Left ventricle myocardium inferior (tissue), 1 donor: ENCODE measurements around the gene ALDH1B1. TPM values are rescaled to one million over a fixed set of nuclear protein-coding genes. Genes with fewer than 3 reads are reported as not detected.

Source experiments
- DNase-seq: peaks from one replicate; pipeline ENCODE4 v3.0.0-alpha.2; 2020
- H3K27ac ChIP-seq: fragments of 200-600 bp; replicated peaks from 2 replicates; pipeline ENCODE4 v1.8.0; 2021
- H3K27me3 ChIP-seq: fragments of 200-600 bp; 2 replicates; pipeline ENCODE4 v1.8.0; 2021; ENCODE audit warnings: low read depth
- H3K36me3 ChIP-seq: fragments of 200-600 bp; 2 replicates; pipeline ENCODE4 v1.8.0; 2021
- H3K4me1 ChIP-seq: fragments of 200-600 bp; 2 replicates; pipeline ENCODE4 v1.8.0; 2021
- H3K4me3 ChIP-seq: fragments of 200-600 bp; 2 replicates; pipeline ENCODE4 v1.8.0; 2021; ENCODE audit warnings: mild to moderate bottlenecking, moderate library complexity
- H3K9me3 ChIP-seq: fragments of 200-600 bp; replicated peaks from 2 replicates; pipeline ENCODE4 v1.8.0; 2021
- CTCF ChIP-seq: fragments of 200-600 bp; IDR thresholded peaks from 2 replicates; pipeline ENCODE4 v1.8.0; 2021; ENCODE audit warnings: antibody characterized with exemption, mild to moderate bottlenecking, borderline replicate concordance
- intact Hi-C: fragments of 100-400 bp; cut with micrococcal nuclease; formaldehyde crosslinking; loops from one replicate; pipeline ENCODE4 v1.11.0; 2022
- total RNA-seq: library from RNA; stranded (reverse); fragmentation: NEBNext Ultra II Directional; extraction: Animal tissue kit (Norgen Biotek cat#: 25700); gene quantifications from one replicate; pipeline ENCODE4 v1.2.1, GENCODE V29; 2021
- donor health status: DM: no; HTN: yes; CAD: no; lungs with severe emphysema.

ALDH1B1 gene
- total RNA-seq, 1 donor from 2014 or later, result 21.6 TPM

DNA sequence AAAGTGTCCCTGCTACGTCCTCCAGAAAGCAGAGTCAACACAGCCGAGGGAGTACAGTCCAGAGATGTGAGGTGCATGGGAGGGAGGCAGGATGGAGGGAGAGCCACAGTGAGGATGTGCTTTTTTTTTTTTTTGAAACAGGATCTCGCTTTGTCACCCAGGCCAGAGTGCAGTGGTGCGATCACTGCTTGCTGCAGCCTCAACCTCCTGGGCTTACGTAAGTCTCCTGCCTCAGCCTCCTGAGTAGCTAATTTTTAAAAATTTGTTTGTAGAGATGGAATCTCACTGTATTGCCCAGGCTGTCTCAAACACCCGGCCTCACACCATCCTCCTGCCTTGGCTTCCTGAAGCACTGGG, 33.2 kb upstream of the ALDH1B1 start:
- H3K36me3 ChIP-seq, result no peaks in the 10 kb centered on the region
- peaks cover 1% of the 10 kb centered on the region for H3K27me3 ChIP-seq
- no peak for DNase-seq
- H3K27ac ChIP-seq, result no peak overlapping the region
- no peak for TF ChIP-seq CTCF
- H3K4me3 ChIP-seq, result no peak overlapping the region
- intact Hi-C loops, result no loop called here
- no peaks in the 10 kb centered on the region for H3K9me3 ChIP-seq
- no peaks in the 10 kb centered on the region for H3K4me1 ChIP-seq

- TF ChIP-seq CTCF, result no peak
- Histone ChIP-seq H3K9me3 (no peaks in the 10 kb centered on the region), H3K4me1 (no peaks in the 10 kb centered on the region), H3K27me3 (peaks cover 4% of the 10 kb centered on the region), H3K27ac (no peak overlapping the region), H3K36me3 (no peaks in the 10 kb centered on the region), H3K4me3 (no peak overlapping the region)
- intact Hi-C loops, result no loop called here
- DNase-seq, result no peak
These were observed 32.7 kb upstream of the ALDH1B1 start for GRCh38 chr9:38359689-38360385.

- no peak for TF ChIP-seq CTCF
- H3K27ac ChIP-seq, result no peak overlapping the region
- H3K4me1 ChIP-seq, result no peaks in the 10 kb centered on the region
- no peaks in the 10 kb centered on the region for H3K36me3 ChIP-seq
- H3K27me3 ChIP-seq, result peaks cover 4% of the 10 kb centered on the region
- DNase-seq, result no peak
- intact Hi-C loops, result no loop called here
- no peaks in the 10 kb centered on the region for H3K9me3 ChIP-seq
- no peak overlapping the region for H3K4me3 ChIP-seq
These were observed 31.5 kb upstream of the ALDH1B1 start for GRCh38 chr9:38360839-38361472.

GRCh38 chr9:38361473-38361850, 31.0 kb upstream of the ALDH1B1 start:
- DNase-seq, result no peak

DNA sequence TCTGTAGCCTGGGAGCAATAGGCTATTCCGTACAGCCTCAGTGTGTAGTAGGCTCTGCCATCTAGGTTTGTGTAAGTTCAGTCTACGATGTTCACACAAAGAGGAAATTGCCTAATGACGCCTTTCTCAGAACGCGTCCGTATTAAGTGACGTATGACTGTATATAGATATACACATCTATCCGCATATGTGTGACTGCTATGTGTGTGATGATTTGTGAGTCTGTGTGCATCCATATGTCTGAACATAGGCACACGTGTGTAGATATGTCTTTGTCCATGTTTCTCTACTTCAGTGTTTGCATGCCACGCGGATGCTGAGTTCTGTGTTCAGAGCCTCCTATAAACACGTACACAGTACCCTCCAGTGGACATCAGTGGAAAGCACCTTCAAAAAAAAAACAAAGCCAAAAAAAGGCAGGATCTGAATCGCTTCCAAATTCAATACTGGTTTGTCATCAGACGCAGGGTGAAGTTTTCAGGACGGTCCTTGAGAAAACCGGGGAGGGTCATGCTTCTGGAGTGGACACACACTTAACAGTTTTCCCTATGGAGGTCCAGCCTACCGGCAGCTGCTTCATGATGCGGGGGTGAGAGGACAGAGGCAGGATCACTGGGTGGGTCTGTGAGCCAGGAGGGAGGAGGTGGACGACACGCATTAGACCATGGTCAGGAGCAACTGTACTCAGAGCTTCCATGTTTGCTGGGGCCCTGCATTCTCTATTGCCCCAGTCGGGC, 29.5 kb upstream of the ALDH1B1 start:
- H3K36me3 ChIP-seq, result no peaks in the 10 kb centered on the region
- H3K27ac ChIP-seq, result no peak overlapping the region
- no peaks in the 10 kb centered on the region for H3K4me1 ChIP-seq
- peaks cover 4% of the 10 kb centered on the region for H3K27me3 ChIP-seq
- peak; percentile 69 for TF ChIP-seq CTCF
- no peaks in the 10 kb centered on the region for H3K9me3 ChIP-seq
- DNase-seq, result no peak
- intact Hi-C loops, result no loop called here
- H3K4me3 ChIP-seq, result no peak overlapping the region

More at GRCh38 chr9:38361473-38361850, 31.0 kb upstream of the ALDH1B1 start:
- H3K27me3 ChIP-seq, result peaks cover 4% of the 10 kb centered on the region
- H3K9me3 ChIP-seq, result no peaks in the 10 kb centered on the region
- TF ChIP-seq CTCF, result no peak
- H3K4me3 ChIP-seq, result no peak overlapping the region
- no peaks in the 10 kb centered on the region for H3K4me1 ChIP-seq
- H3K27ac ChIP-seq, result no peak overlapping the region
- H3K36me3 ChIP-seq, result no peaks in the 10 kb centered on the region
- intact Hi-C loops, result no loop called here
